GM21390 (cell line): ENCODE data around the gene CCDC122.
"Not testable (repeated sequence)": the region's sequence is repeated elsewhere in the genome, so short reads cannot be mapped to it uniquely, and the experiment has no call there.

Source experiments
- ATAC-seq: cut with Tn5 transposase; IDR thresholded peaks from one replicate; pipeline ENCODE4 v1.9.1; 2021; ENCODE audit not compliant: unreplicated experiment

Gene CCDC122

GRCh38 chr13:43877766-43878165 lies 1.8 kb downstream of the CCDC122 start:
- ATAC-seq: no peak

DNA sequence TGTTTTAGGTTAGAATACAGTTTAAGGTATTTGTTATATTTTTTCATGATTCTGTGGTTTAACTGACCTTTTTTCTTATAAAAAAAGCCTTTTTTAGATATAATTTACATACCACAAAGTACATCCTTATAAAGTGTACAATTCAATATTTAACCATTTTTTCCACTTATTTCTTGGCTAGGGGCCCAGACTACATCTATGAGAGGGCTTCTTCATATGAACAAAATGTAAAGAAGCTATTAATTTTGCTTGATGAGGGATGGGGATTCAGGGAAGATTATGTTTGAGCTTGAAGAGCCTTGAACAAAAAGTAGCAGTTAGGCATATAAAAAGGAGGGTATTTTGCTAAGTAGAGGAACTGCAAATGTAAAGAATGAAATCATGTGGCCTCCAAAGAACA lies 2.2 kb downstream of the CCDC122 start:
- ATAC-seq: no peak

GRCh38 chr13:43876366-43876765 lies 3.2 kb downstream of the CCDC122 start:
- ATAC-seq: no peak

DNA sequence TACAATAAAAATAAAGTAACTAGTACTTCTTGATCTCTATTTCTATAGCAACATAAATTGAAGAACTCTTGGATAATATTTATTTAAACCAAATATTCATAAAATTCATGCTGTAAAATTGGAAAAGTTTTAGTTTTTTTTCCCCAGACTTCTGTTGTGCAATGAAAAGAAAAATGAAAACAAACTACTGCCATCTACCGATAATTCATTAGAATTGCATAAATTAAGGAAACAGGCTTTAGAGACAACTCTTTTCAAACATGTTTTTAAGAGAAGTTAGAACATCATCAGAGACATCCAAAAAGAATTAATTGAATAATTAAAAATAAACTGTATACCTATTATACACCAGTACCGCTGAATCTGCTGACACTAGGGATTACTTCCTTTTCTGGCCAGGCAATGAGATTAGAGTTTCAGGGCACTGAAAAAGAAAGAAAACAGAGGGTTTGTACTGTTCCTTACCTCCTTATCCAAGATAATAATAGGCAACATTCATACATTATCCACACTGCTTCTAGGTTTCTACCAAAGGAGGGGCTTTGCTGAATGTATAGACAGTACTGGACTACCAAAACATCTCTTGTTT lies 4.9 kb downstream of the CCDC122 start:
- no peak for ATAC-seq

DNA sequence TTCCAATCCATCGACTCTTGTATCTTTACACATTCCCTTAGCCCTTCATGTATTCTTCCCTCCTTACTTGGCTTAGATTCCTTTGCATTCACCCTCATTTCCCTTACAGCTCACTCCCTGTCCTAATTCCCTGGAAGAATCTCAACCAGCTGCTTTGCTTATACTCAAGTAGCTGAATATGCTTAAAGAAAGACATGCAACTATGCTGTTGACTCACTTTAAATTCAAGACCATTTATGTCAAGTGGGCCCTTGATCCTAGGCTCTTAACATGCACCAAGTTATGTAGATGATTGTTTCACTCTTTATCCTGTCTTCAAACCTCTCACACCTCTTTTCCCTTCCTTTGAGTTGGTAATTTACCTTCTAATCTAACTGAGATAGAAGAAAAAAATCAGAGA lies 7.4 kb downstream of the CCDC122 start:
- ATAC-seq: no peak

DNA sequence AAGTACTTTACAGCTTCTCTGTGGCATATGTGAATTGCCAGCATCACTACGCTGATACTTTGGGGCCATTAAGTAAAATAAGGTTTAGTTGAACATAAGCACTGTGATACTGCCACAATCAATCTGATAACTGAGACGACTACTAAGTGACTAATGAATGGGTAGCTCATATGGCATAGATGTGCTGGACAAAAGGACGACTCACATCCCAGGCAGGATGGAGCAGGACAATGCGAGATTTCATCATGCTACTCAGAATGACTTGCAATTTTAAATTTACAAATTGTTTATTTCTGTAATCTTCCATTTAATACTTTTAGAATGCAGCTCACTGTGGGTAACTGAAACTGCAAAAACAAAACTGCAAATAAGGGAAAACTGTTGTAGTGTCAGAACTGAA lies 13.6 kb downstream of the CCDC122 start:
- no peak for ATAC-seq

GRCh38 chr13:43864921-43865320 lies 14.6 kb downstream of the CCDC122 start:
- ATAC-seq: no peak

DNA sequence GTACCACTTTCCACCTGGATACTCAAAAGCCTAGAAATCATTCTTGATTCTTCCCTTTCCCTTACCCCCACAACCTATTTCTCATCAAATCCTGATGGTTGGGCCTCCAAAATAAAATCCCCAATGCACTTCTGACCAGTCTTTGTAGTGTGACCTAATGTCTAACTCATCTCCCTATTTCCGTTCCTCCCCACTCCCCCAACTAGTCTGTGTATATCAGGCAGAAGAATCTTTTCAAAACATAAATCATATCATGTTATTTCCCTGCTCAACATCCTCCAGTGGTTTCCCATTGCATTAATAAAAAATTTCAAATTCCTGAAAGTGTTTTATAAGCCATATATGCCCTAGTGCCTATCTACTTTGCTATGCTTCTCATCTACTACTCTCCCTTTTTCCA lies 17.7 kb downstream of the CCDC122 start:
- no peak for ATAC-seq

- ATAC-seq: no peak
These were observed 26.6 kb downstream of the CCDC122 start for GRCh38 chr13:43852923-43853404.

DNA sequence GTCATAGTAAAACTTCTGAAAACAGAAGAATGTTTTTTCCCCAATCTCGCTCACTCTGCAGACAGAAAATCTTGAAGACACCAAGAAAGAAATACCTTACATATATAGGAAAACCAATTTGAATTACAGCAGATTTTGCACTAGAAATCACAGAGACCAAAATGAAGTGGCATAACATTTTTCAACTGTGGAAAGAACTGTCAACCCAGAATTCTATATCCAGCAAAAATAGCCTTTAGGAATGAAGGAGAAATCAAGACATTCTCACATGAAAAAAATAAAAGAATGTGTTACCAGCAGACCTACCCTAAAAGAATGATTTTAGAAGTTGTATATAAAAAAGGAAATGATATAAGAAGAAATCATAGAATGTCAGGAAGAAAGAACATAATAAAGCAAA lies 28.7 kb downstream of the CCDC122 start:
- no peak for ATAC-seq

GRCh38 chr13:43848001-43848649 lies 31.4 kb downstream of the CCDC122 start:
- ATAC-seq: no peak

- ATAC-seq: no peak
These were observed 32.9 kb downstream of the CCDC122 start for GRCh38 chr13:43846496-43847158.

GRCh38 chr13:43838909-43839308 lies 40.6 kb downstream of the CCDC122 start:
- ATAC-seq: no peak

DNA sequence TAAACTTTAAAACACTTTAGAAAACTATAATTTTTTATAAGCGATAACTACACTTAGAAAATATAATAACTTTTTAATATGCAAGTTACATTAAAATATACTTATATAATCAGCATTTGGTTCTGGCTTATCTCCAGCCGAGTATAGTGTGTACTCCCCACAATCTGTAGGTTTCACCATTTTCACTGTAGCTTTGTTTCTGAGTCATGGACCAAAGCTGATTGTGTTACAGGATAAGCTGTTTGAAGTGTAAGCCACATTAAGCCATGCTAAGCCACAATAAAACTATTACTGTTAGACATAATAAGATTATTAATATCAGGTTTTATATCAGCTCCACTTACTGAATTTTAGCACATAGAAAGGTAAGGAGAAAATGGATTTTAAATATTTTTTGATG lies 43.8 kb downstream of the CCDC122 start:
- no peak for ATAC-seq

- ATAC-seq: no peak
These were observed 48.5 kb downstream of the CCDC122 start for GRCh38 chr13:43831088-43831487.

DNA sequence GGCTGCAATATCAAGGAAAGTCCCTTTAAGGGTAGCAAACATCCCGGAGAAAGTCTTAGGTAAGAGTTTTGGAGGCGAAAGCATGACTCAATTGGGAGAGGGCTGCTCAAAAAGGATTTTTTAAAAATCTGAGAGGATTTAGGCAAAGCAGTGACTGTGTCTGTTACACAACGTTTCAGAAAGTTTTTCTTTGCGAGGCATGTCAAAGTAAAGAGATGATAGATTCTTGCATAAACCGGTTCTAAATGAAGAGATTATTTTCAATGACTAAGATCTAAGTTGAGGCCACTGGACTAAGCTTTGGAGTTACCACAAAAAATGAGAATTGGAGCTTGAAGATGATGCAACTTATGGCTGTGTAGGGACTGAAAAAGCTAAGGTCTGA lies 49.1 kb downstream of the CCDC122 start:
- no peak for ATAC-seq

DNA sequence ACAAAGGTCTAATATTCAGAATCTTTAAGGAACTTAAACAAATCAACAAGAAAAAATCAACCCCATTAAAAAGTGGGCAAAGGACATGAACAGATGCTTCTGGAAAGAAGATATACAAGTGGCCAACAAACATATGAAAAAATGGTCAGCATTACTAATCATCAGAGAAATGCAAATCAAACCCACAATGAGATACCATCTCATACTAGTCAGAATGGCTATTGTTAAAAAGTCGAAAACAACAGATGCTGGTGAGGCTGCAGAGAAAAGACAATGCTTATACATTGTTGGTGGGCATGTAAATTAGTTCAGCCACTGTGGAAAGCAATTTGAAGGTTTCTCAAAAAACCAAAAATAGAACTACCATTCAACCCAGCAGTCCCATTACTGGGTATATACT lies 54.9 kb downstream of the CCDC122 start:
- not testable (repeated sequence) for ATAC-seq

GRCh38 chr13:43822969-43823368 lies 56.6 kb downstream of the CCDC122 start:
- ATAC-seq: no peak

GRCh38 chr13:43816401-43816889 lies 63.1 kb downstream of the CCDC122 start:
- ATAC-seq: no peak

DNA sequence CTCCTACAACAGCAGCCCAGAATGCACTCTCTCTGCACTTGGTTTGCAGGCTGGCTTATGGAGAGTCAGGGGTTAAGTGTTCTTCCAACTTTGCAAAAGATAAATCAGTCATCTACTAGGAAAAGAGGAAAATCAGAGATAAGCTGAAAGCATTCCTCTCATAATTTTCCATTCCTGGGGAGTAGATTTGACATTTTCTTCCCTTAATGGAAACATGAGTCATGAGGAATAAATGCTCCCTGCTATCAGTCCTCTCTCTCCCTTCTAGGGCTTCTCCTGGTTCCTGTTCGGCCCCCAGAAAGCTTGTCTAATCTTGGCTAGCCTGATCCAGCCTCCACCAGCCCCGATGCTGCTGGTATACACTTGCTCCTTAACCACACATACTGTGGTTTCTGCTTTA lies 64.3 kb downstream of the CCDC122 start:
- ATAC-seq: no peak

- ATAC-seq: no peak
These were observed 70.9 kb downstream of the CCDC122 start for GRCh38 chr13:43808676-43809075.

DNA sequence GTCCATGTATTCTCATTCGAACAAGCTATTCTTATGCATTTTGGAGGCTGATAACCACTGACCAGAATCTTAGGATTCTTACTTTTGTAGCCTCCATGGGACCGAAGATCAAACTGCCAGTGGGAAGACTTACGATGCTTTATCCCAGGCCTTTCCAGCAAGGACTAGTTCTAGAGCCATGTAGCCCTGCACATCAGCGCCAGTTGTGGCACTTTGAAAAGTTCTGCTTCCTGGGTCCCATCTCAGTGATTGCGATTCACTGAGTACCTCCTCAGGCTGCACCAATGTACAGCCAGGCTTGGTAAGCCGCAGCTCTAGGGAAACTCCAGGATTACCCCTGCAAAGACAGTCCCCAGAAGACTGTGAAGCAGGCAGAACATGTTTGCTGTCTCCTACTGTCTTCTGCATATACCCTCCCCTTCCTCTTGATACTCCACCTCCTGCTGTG lies 73.8 kb downstream of the CCDC122 start:
- ATAC-seq: no peak
